HCT116 (cell line): ENCODE results near the gene KRT39. TPM values are rescaled to one million over a fixed set of nuclear protein-coding genes. Genes with fewer than 3 reads are reported as not detected.

Experiments
- ATAC-seq: fragments of 200-7000 bp; cut with Tn5 transposase; 2 replicates; pipeline ENCODE4 v1.9.1; 2020; ENCODE audit warnings: mild to moderate bottlenecking, moderate library complexity
- BruUV-seq: library from RNA; stranded (reverse); fragments of 400-500 nt; replicated peaks from 2 replicates; lab custom pipeline; 2021; lab: Mats Ljungman, UMichigan
- CTCF ChIA-PET: fragments of 300-600 bp; sonication (Branson Sonifier 250); formaldehyde crosslinking; loops from one replicate; lab custom pipeline; 2021; ENCODE audit warnings: antibody characterized with exemption; lab: Charles Lee
- POLR2A ChIA-PET: fragments of 300-600, 350-600 bp; sonication (Branson Sonifier 250); formaldehyde crosslinking; loops from one replicate; lab custom pipeline; 2021; ENCODE audit warnings: antibody characterized with exemption; lab: Charles Lee
- RAD21 ChIA-PET, 2 experiments: fragments of 300-600 bp; sonication (Branson Sonifier 250); formaldehyde crosslinking; loops; one replicate each; lab custom pipeline; 2023; ENCODE audit warnings: low total read pairs in 2 of 2; ENCODE audit not compliant: uncharacterized antibody in 2 of 2, unreplicated experiment in 2 of 2, low non-redundant PET in 1 of 2; lab: Charles Lee
- DNase-seq: peaks from one replicate; pipeline ENCODE4 v3.0.0-alpha.2; 2010; ENCODE audit warnings: low read depth, low spot score
- H2AFZ ChIP-seq: fragments of 200-600 bp; shearing (Covaris generic), sonication (generic); 2 replicates; pipeline ENCODE4 v1.6.1; 2017; ENCODE audit warnings: low read depth, mixed run types, mixed read lengths, antibody characterized with exemption, low read length; ENCODE audit not compliant: poor library complexity, severe bottlenecking
- H3K27ac ChIP-seq: 2 replicates; pipeline ENCODE4 v1.5.1; 2012; ENCODE audit warnings: low read depth, low read length
- H3K27me3 ChIP-seq: fragments of 200-600 bp; sonication (generic); 2 replicates; pipeline ENCODE4 v1.6.1; 2016; ENCODE audit warnings: mixed run types, low read length, mixed read lengths; ENCODE audit not compliant: insufficient read depth
- H3K36me3 ChIP-seq, 2 experiments: fragments of 200-500 bp in 1 of 2; fragments of 200-600 bp in 1 of 2; sonication (Bioruptor generic) in 1 of 2; sonication (generic) in 1 of 2; 2 replicates each; pipeline versions ENCODE4 v1.5.1 to v1.6.1; 2014 to 2016; ENCODE audit warnings: low read length in 2 of 2, inconsistent platforms in 1 of 2, mixed read lengths in 1 of 2, mixed run types in 1 of 2; ENCODE audit not compliant: insufficient read depth in 2 of 2, control insufficient read depth in 1 of 2
- H3K4me1 ChIP-seq, 2 experiments: fragments of 200-600 bp in 1 of 2; sonication (generic) in 1 of 2; 2 replicates each; pipeline versions ENCODE4 v1.5.1 to v1.6.1; 2012 to 2017; ENCODE audit warnings: low read length in 2 of 2, inconsistent platforms in 1 of 2, mild to moderate bottlenecking in 1 of 2, mixed read lengths in 1 of 2, mixed run types in 1 of 2, moderate library complexity in 1 of 2; ENCODE audit not compliant: insufficient read depth in 2 of 2, control insufficient read depth in 1 of 2
- H3K4me2 ChIP-seq: fragments of 200-600 bp; sonication (generic); 2 replicates; pipeline ENCODE4 v1.6.1; 2017; ENCODE audit warnings: mixed run types, low read length, mixed read lengths
- H3K4me3 ChIP-seq, 2 experiments: fragments of 200-600 bp in 1 of 2; sonication (generic) in 1 of 2; replicated peaks in 1 of 2; 2 replicates each; pipeline ENCODE4 v1.5.1; 2011 to 2016; ENCODE audit warnings: low read length in 2 of 2, control low read depth in 1 of 2, low read depth in 1 of 2, mild to moderate bottlenecking in 1 of 2, mixed read lengths in 1 of 2, mixed run types in 1 of 2
- H3K79me2 ChIP-seq: fragments of 200-600 bp; sonication (generic); 2 replicates; pipeline ENCODE4 v1.6.1; 2017; ENCODE audit warnings: mild to moderate bottlenecking, mixed run types, low read length, moderate library complexity, mixed read lengths; ENCODE audit not compliant: insufficient read depth
- H3K9ac ChIP-seq: fragments of 200-600 bp; sonication (generic); 2 replicates; pipeline ENCODE4 v1.6.1; 2016; ENCODE audit warnings: low read length, mixed read lengths
- H3K9me2 ChIP-seq: fragments of 200-600 bp; sonication (generic), shearing (Covaris generic); 2 replicates; pipeline ENCODE4 v1.6.1; 2017; ENCODE audit warnings: mixed run types, mild to moderate bottlenecking, moderate library complexity; ENCODE audit not compliant: insufficient read depth
- H3K9me3 ChIP-seq, 2 experiments: fragments of 200-500 bp in 1 of 2; fragments of 200-600 bp in 1 of 2; sonication (Bioruptor generic) in 1 of 2; sonication (generic) in 1 of 2; 2 replicates each; pipeline ENCODE4 v1.6.1; 2014 to 2017; ENCODE audit warnings: low read length in 2 of 2, mixed read lengths in 2 of 2, inconsistent platforms in 1 of 2, low read depth in 1 of 2, mild to moderate bottlenecking in 1 of 2, mixed run types in 1 of 2, moderate library complexity in 1 of 2; ENCODE audit not compliant: control insufficient read depth in 1 of 2, insufficient read depth in 1 of 2
- H4K20me1 ChIP-seq: fragments of 200-600 bp; sonication (generic), shearing (Covaris generic); 2 replicates; pipeline ENCODE4 v1.6.1; 2017; ENCODE audit warnings: mixed run types, mild to moderate bottlenecking, moderate library complexity; ENCODE audit not compliant: insufficient read depth
- CEBPB ChIP-seq: IDR thresholded peaks from 2 replicates; pipeline ENCODE4 v1.6.1; 2012; ENCODE audit warnings: low read depth
- EGR1 ChIP-seq: IDR thresholded peaks from 2 replicates; pipeline ENCODE4 v1.6.1; 2012; ENCODE audit warnings: low read depth
- ELF1 ChIP-seq: IDR thresholded peaks from 2 replicates; pipeline ENCODE4 v1.6.1; 2012; ENCODE audit warnings: low read depth, borderline replicate concordance
- FOSL1 ChIP-seq: IDR thresholded peaks from 2 replicates; pipeline ENCODE4 v1.6.1; 2012; ENCODE audit warnings: low read depth
- JUND ChIP-seq: IDR thresholded peaks from 2 replicates; pipeline ENCODE4 v1.6.1; 2012
- POLR2AphosphoS5 ChIP-seq: IDR thresholded peaks from 2 replicates; pipeline ENCODE4 v1.6.1; 2011; ENCODE audit warnings: mild to moderate bottlenecking, low read depth, low read length, moderate library complexity
- RAD21 ChIP-seq: IDR thresholded peaks from 2 replicates; pipeline ENCODE4 v1.6.1; 2012; ENCODE audit warnings: low read depth, mild to moderate bottlenecking
- REST ChIP-seq: IDR thresholded peaks from 2 replicates; pipeline ENCODE4 v1.6.1; 2012; ENCODE audit warnings: low read depth
- SP1 ChIP-seq: IDR thresholded peaks from 2 replicates; pipeline ENCODE4 v1.6.1; 2012; ENCODE audit warnings: low read depth
- SRF ChIP-seq: IDR thresholded peaks from 2 replicates; pipeline ENCODE4 v1.6.1; 2012; ENCODE audit warnings: low read depth
- TCF7L2 ChIP-seq: IDR thresholded peaks from 2 replicates; pipeline ENCODE4 v1.7.0; 2011; ENCODE audit warnings: borderline replicate concordance, inconsistent platforms; ENCODE audit not compliant: insufficient read depth, insufficient read length; ENCODE audit errors: extremely low read depth
- YY1 ChIP-seq: IDR thresholded peaks from 2 replicates; pipeline ENCODE4 v1.6.1; 2011; ENCODE audit warnings: low read length, low read depth, moderate library complexity, mild to moderate bottlenecking; ENCODE audit not compliant: insufficient replicate concordance; ENCODE audit errors: extremely low read depth
- ZFX ChIP-seq: fragments of 450-650 bp; IDR thresholded peaks from 2 replicates; pipeline ENCODE4 v1.6.1; 2017
- ZNF274 ChIP-seq: fragments of 200-500 bp; sonication (Bioruptor generic); IDR thresholded peaks from 2 replicates; pipeline ENCODE4 v1.6.1; 2014; ENCODE audit warnings: mild to moderate bottlenecking, low read depth, low read length, inconsistent platforms
- intact Hi-C: fragments of 100-400 bp; cut with micrococcal nuclease; formaldehyde crosslinking; loops from 2 replicates; pipeline ENCODE4 v1.10.0; 2022
- total RNA-seq: library from RNA; stranded (reverse); gene quantifications from one replicate; pipeline ENCODE4 v1.2.1, GENCODE V29; 2021; ENCODE audit not compliant: unreplicated experiment
- TF ChIP-seq, protein P1 (sequence below): IDR thresholded peaks from 2 replicates; pipeline ENCODE4 v1.6.1; 2012
- TF ChIP-seq, protein P2 (sequence below): IDR thresholded peaks from 2 replicates; pipeline ENCODE4 v1.6.1; 2011; ENCODE audit warnings: mild to moderate bottlenecking, low read length, moderate library complexity; ENCODE audit not compliant: insufficient replicate concordance; ENCODE audit errors: extremely low read depth
- TF ChIP-seq, protein P3 (sequence below): IDR thresholded peaks from 2 replicates; pipeline ENCODE4 v1.6.1; 2012
- TF ChIP-seq, protein P4 (sequence below), 3 experiments: fragments of 200-600 bp in 1 of 3; sonication (generic) in 1 of 3; IDR thresholded peaks in 2 of 3; conservative IDR thresholded peaks in 1 of 3; 2 replicates each; pipeline ENCODE4 v1.5.1; 2012 to 2017; ENCODE audit warnings: low read depth in 2 of 3, low read length in 2 of 3, antibody characterized with exemption in 1 of 3, borderline replicate concordance in 1 of 3, control low read depth in 1 of 3, mild to moderate bottlenecking in 1 of 3, mixed read lengths in 1 of 3, mixed run types in 1 of 3, moderate library complexity in 1 of 3; ENCODE audit not compliant: insufficient read depth in 1 of 3

Gene KRT39
- total RNA-seq, 1 experiment from 2014 or later = not detected

GRCh38 chr17:41013181-41013580 is 46.4 kb upstream of the KRT39 start:
- RAD21 ChIA-PET = no interaction called here
- Histone ChIP-seq H3K27me3 (no peaks in the 10 kb centered on the region), H3K9ac (no peak overlapping the region), H3K36me3 (no peaks in the 10 kb centered on the region), H3K4me3 (no peak overlapping the region), H3K9me3 (no peaks in the 10 kb centered on the region), H3K27ac (no peak overlapping the region)
- ATAC-seq (no peak), DNase-seq (no peak)
- BruUV-seq = no TSS peak
- CTCF ChIA-PET = no interaction called here
- TF ChIP-seq JUND (no peak), EGR1 (no peak), CEBPB (no peak), ZNF274 (no peak), ELF1 (no peak), POLR2AphosphoS5 (no peak), SRF (no peak), FOSL1 (no peak), YY1 (no peak), SP1 (no peak), TCF7L2 (no peak), REST (no peak), ZFX (no peak), RAD21 (no peak)
- TF ChIP-seq, protein P1, sequence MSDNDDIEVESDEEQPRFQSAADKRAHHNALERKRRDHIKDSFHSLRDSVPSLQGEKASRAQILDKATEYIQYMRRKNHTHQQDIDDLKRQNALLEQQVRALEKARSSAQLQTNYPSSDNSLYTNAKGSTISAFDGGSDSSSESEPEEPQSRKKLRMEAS = no peak
- TF ChIP-seq, protein P2, sequence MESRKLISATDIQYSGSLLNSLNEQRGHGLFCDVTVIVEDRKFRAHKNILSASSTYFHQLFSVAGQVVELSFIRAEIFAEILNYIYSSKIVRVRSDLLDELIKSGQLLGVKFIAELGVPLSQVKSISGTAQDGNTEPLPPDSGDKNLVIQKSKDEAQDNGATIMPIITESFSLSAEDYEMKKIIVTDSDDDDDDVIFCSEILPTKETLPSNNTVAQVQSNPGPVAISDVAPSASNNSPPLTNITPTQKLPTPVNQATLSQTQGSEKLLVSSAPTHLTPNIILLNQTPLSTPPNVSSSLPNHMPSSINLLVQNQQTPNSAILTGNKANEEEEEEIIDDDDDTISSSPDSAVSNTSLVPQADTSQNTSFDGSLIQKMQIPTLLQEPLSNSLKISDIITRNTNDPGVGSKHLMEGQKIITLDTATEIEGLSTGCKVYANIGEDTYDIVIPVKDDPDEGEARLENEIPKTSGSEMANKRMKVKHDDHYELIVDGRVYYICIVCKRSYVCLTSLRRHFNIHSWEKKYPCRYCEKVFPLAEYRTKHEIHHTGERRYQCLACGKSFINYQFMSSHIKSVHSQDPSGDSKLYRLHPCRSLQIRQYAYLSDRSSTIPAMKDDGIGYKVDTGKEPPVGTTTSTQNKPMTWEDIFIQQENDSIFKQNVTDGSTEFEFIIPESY = no peak
- TF ChIP-seq, protein P3, sequence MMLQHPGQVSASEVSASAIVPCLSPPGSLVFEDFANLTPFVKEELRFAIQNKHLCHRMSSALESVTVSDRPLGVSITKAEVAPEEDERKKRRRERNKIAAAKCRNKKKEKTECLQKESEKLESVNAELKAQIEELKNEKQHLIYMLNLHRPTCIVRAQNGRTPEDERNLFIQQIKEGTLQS = no peak
- TF ChIP-seq, protein P4, sequence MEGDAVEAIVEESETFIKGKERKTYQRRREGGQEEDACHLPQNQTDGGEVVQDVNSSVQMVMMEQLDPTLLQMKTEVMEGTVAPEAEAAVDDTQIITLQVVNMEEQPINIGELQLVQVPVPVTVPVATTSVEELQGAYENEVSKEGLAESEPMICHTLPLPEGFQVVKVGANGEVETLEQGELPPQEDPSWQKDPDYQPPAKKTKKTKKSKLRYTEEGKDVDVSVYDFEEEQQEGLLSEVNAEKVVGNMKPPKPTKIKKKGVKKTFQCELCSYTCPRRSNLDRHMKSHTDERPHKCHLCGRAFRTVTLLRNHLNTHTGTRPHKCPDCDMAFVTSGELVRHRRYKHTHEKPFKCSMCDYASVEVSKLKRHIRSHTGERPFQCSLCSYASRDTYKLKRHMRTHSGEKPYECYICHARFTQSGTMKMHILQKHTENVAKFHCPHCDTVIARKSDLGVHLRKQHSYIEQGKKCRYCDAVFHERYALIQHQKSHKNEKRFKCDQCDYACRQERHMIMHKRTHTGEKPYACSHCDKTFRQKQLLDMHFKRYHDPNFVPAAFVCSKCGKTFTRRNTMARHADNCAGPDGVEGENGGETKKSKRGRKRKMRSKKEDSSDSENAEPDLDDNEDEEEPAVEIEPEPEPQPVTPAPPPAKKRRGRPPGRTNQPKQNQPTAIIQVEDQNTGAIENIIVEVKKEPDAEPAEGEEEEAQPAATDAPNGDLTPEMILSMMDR (IDR thresholded peaks at IDR 0.05 in 2 of 3, conservative IDR thresholded peaks at IDR 0.05 in 1 of 3; ENCODE audit: borderline replicate concordance in 1 of 3, insufficient read depth in 1 of 3, low read depth in 2 of 3, low read length in 2 of 3) = no peak
- TF ChIP-seq, all 23 proteins: peak for 0
- Histone ChIP-seq H4K20me1 (no peaks in the 10 kb centered on the region), H3K9me2 (no peaks in the 10 kb centered on the region), H3K4me1 (peaks cover 0 to 6% of the 10 kb centered on the region in 2 experiments; a peak in 1 of 4 replicates), H2AFZ (peak overlapping the region; percentile 17), H3K4me2 (no peak overlapping the region), H3K79me2 (no peaks in the 10 kb centered on the region)
- intact Hi-C loops = no loop called here
- POLR2A ChIA-PET = no interaction called here
